Stimulated activated naive CD8-positive, alpha-beta T cell treated with anti-CD3 and anti-CD28 coated beads, Interleukin-15, Interleukin-2, amounts not matched to agents 100 ng/mL and 50 ng/mL, for 24 hours (primary cell): ENCODE data around the gene INPP5A.

Experiments
- H3K27ac Mint-ChIP-seq: one replicate; pipeline ENCODE4 v1.8.0; 2021; ENCODE audit warnings: mild to moderate bottlenecking, mixed read lengths
- H3K27me3 Mint-ChIP-seq: one replicate; pipeline ENCODE4 v1.8.0; 2021; ENCODE audit warnings: mixed read lengths
- H3K36me3 Mint-ChIP-seq: one replicate; pipeline ENCODE4 v1.8.0; 2021; ENCODE audit warnings: low read depth, mixed read lengths
- H3K4me1 Mint-ChIP-seq: one replicate; pipeline ENCODE4 v1.8.0; 2021; ENCODE audit warnings: low read depth, mixed read lengths
- H3K4me3 Mint-ChIP-seq: one replicate; pipeline ENCODE4 v1.8.0; 2021; ENCODE audit warnings: mild to moderate bottlenecking, mixed read lengths
- H3K9me3 Mint-ChIP-seq: one replicate; pipeline ENCODE4 v1.8.0; 2021; ENCODE audit warnings: mixed read lengths

Gene INPP5A

GRCh38 chr10:132613566-132614348 is 76.2 kb downstream of the INPP5A start:
- Mint-ChIP-seq H3K27ac (no peak overlapping the region), H3K9me3 (peaks cover 5% of the 10 kb centered on the region), H3K4me1 (peaks cover 40% of the 10 kb centered on the region)

GRCh38 chr10:132614431-132615340 is 77.1 kb downstream of the INPP5A start:
- H3K27me3 Mint-ChIP-seq: peaks cover 3% of the 10 kb centered on the region
- H3K27ac Mint-ChIP-seq: no peak overlapping the region
- no peak overlapping the region for H3K4me3 Mint-ChIP-seq

More at GRCh38 chr10:132613566-132614348, 76.2 kb downstream of the INPP5A start:
- H3K4me3 Mint-ChIP-seq: no peak overlapping the region
- peaks cover 3% of the 10 kb centered on the region for H3K27me3 Mint-ChIP-seq
- peaks cover 27% of the 10 kb centered on the region for H3K36me3 Mint-ChIP-seq

GRCh38 chr10:132615341-132616169 is 78.0 kb downstream of the INPP5A start:
- Mint-ChIP-seq H3K27ac (peak overlapping the region; percentile 98), H3K4me3 (peak overlapping the region; percentile 75), H3K36me3 (peaks cover 34% of the 10 kb centered on the region), H3K27me3 (peaks cover 3% of the 10 kb centered on the region), H3K4me1 (peaks cover 39% of the 10 kb centered on the region), H3K9me3 (peaks cover 9% of the 10 kb centered on the region)

More at GRCh38 chr10:132614431-132615340, 77.1 kb downstream of the INPP5A start:
- H3K36me3 Mint-ChIP-seq: peaks cover 27% of the 10 kb centered on the region
- H3K9me3 Mint-ChIP-seq: peaks cover 5% of the 10 kb centered on the region
- peaks cover 40% of the 10 kb centered on the region for H3K4me1 Mint-ChIP-seq

GRCh38 chr10:132616170-132616995 is 78.8 kb downstream of the INPP5A start:
- Mint-ChIP-seq H3K27ac (peak overlapping the region; percentile 98), H3K4me1 (peaks cover 33% of the 10 kb centered on the region), H3K9me3 (peaks cover 16% of the 10 kb centered on the region), H3K36me3 (peaks cover 36% of the 10 kb centered on the region), H3K4me3 (peak overlapping the region; percentile 75), H3K27me3 (peaks cover 3% of the 10 kb centered on the region)

- Mint-ChIP-seq H3K4me3 (no peak overlapping the region), H3K27me3 (peaks cover 3% of the 10 kb centered on the region), H3K27ac (no peak overlapping the region), H3K36me3 (peaks cover 42% of the 10 kb centered on the region), H3K4me1 (peaks cover 31% of the 10 kb centered on the region), H3K9me3 (peaks cover 18% of the 10 kb centered on the region)
These were observed 79.6 kb downstream of the INPP5A start for GRCh38 chr10:132616996-132617736.

- Mint-ChIP-seq H3K27ac (peak overlapping the region; percentile 70), H3K4me1 (peaks cover 25% of the 10 kb centered on the region), H3K36me3 (peaks cover 42% of the 10 kb centered on the region), H3K9me3 (peaks cover 18% of the 10 kb centered on the region), H3K4me3 (no peak overlapping the region), H3K27me3 (peaks cover 3% of the 10 kb centered on the region)
These were observed 80.1 kb downstream of the INPP5A start for GRCh38 chr10:132617737-132618052.

- Mint-ChIP-seq H3K36me3 (peaks cover 42% of the 10 kb centered on the region), H3K27me3 (peaks cover 3% of the 10 kb centered on the region), H3K27ac (no peak overlapping the region), H3K4me1 (peaks cover 25% of the 10 kb centered on the region), H3K9me3 (peaks cover 18% of the 10 kb centered on the region), H3K4me3 (no peak overlapping the region)
These were observed 80.8 kb downstream of the INPP5A start for GRCh38 chr10:132618158-132618919.

GRCh38 chr10:132619927-132620326 is 82.3 kb downstream of the INPP5A start:
- peaks cover 18% of the 10 kb centered on the region for H3K9me3 Mint-ChIP-seq
- no peak overlapping the region for H3K4me3 Mint-ChIP-seq
- peaks cover 25% of the 10 kb centered on the region for H3K4me1 Mint-ChIP-seq
- no peak overlapping the region for H3K27ac Mint-ChIP-seq
- H3K36me3 Mint-ChIP-seq: peaks cover 39% of the 10 kb centered on the region
- peaks cover 3% of the 10 kb centered on the region for H3K27me3 Mint-ChIP-seq

- no peaks in the 10 kb centered on the region for H3K27me3 Mint-ChIP-seq
- H3K9me3 Mint-ChIP-seq: peaks cover 14% of the 10 kb centered on the region
- no peak overlapping the region for H3K4me3 Mint-ChIP-seq
- no peak overlapping the region for H3K27ac Mint-ChIP-seq
- peaks cover 15% of the 10 kb centered on the region for H3K36me3 Mint-ChIP-seq
- peaks cover 17% of the 10 kb centered on the region for H3K4me1 Mint-ChIP-seq
These were observed 86.7 kb downstream of the INPP5A start for GRCh38 chr10:132624061-132624846.

GRCh38 chr10:132624847-132625471 is 87.4 kb downstream of the INPP5A start:
- H3K4me1 Mint-ChIP-seq: peaks cover 17% of the 10 kb centered on the region
- no peak overlapping the region for H3K27ac Mint-ChIP-seq
- H3K4me3 Mint-ChIP-seq: no peak overlapping the region
- H3K27me3 Mint-ChIP-seq: no peaks in the 10 kb centered on the region
- peaks cover 13% of the 10 kb centered on the region for H3K36me3 Mint-ChIP-seq
- H3K9me3 Mint-ChIP-seq: peaks cover 14% of the 10 kb centered on the region

GRCh38 chr10:132626019-132626760 is 88.6 kb downstream of the INPP5A start:
- Mint-ChIP-seq H3K36me3 (peaks cover 7% of the 10 kb centered on the region), H3K4me3 (no peak overlapping the region), H3K4me1 (peaks cover 17% of the 10 kb centered on the region), H3K27me3 (no peaks in the 10 kb centered on the region), H3K27ac (no peak overlapping the region), H3K9me3 (peaks cover 5% of the 10 kb centered on the region)
